Right ventricle myocardium superior (tissue), 1 donor: ENCODE results near the gene PHF14. TPM values are rescaled to one million over a fixed set of nuclear protein-coding genes. Genes with fewer than 3 reads are reported as not detected.

Source experiments
- ATAC-seq: fragments of 200-7000 bp; cut with Tn5 transposase; one replicate; pipeline ENCODE4 v1.9.1; 2020; ENCODE audit warnings: mild to moderate bottlenecking; ENCODE audit not compliant: poor library complexity
- DNase-seq: peaks from one replicate; pipeline ENCODE4 v3.0.0-alpha.2; 2020
- intact Hi-C: fragments of 100-400 bp; cut with DNase I; formaldehyde crosslinking; loops from one replicate; pipeline ENCODE4 v1.11.2; 2022
- total RNA-seq: library from RNA; stranded (reverse); fragmentation: NEBNext Ultra II Directional; extraction: Animal tissue kit (Norgen Biotek cat#: 25700); gene quantifications from one replicate; pipeline ENCODE4 v1.2.1, GENCODE V29; 2021
- donor health status: DM: no; HTN: yes; CAD: no; lungs with severe emphysema.

Gene PHF14
- total RNA-seq, 1 donor from 2014 or later: 12.2 TPM

DNA sequence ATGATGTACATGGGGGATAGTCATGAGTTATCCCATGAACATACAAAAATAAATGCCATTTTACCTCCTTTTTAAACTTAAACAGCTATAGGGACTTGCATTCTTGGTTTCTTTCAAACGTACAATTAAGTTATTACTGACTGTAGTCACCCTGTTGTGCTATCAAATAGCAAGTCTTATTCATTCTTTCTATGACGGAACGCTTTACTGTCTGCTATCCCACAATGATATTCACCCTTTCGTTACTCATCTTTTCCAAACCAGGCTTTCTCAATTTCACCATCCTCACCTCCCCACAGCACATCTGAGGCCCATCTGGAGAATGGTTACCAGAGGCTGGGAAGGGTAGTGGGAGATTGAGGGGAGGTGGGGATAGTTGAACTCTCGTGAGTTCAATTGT, 218.8 kb downstream of the PHF14 start:
- ATAC-seq (peak; percentile 56), DNase-seq (no peak)
- intact Hi-C loops: no loop called here

DNA sequence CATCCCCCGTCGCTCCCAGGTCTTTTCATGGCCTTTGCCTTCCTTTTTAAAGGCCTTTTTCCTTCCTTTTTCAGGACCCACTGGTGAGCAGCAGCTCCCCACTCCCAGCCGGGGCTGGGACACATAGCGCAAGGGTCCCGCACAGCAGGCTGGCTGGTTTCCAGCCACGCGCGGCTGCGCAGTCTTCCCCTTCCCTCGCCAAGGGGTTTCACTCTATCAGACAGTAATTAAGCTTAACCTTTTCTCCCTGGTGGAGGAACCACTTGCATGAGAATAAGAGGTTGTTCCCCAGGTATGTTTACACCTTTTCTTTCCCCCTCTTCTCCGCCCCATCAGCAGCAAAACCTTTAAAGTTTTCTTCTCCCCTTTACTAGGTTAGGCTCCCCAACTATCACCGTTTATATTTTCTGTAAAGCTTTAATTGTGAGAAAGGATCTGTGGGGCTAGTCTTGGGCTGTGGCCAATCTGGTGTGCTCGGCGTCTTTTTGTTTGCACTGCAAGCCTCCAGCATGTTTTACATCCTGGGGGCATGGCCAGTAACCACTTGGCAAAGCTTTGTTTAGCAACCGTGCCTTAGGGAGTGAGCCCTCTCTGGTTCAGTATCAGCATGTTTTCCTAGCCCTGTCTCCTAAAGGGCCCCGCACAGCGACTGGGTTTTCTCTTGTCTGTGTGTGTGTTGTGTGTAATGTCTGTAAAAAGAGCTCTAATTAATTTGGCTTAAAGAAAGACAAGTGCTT, 219.6 kb downstream of the PHF14 start:
- intact Hi-C loops: no loop called here
- ATAC-seq (peak; percentile 81), DNase-seq (no peak)

GRCh38 chr7:11193888-11194287, 220.2 kb downstream of the PHF14 start:
- intact Hi-C loops: no loop called here
- ATAC-seq: peak; percentile 25

GRCh38 chr7:11194492-11194891, 220.8 kb downstream of the PHF14 start:
- DNase-seq: no peak
- intact Hi-C loops: no loop called here
- ATAC-seq: peak; percentile 28

More at GRCh38 chr7:11193888-11194287, 220.2 kb downstream of the PHF14 start:
- DNase-seq: no peak

DNA sequence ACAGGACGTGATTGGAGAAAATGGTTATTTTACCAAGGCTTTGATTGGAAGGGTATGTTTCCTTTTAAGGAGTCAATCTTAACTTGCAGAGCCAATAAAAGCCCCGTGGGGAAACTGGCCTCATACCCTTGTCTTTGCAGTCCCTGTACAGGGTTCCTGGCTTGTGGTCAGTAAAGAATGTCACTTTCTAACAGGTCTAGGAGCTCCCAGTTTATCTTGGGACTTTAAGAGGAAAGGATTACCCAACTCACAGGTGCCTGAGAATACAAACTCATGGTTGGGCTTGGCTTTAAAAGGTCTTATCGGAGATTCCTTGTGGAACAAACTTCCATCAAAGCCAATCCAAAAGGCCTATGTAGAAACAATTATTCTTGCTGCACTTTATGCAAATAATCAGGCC, 221.8 kb downstream of the PHF14 start:
- intact Hi-C loops: no loop called here
- DNase-seq: no peak
- no peak for ATAC-seq

DNA sequence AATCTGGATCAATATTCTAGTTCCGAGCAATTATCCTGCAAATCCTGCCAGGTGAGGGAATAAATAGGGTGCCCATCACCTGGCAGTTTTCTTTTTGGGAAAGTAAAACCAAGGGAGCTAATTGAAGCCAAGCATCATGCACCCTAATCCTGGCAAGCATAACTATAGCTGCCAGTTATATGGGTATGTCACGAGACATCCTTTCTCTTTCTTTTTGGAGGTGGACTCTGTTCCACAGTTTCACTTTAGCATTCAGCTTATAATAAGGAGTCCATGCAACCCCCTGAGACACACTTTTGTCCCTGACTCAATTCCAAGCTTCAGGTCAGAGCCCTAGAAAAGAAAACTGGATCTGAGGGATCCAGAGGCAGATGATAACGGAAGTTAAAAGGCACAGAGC, 222.5 kb downstream of the PHF14 start:
- DNase-seq (no peak), ATAC-seq (no peak)
- intact Hi-C loops: no loop called here

- ATAC-seq (peak; percentile 29), DNase-seq (no peak)
- intact Hi-C loops: no loop called here
Observed at GRCh38 chr7:11203224-11203623, 229.6 kb downstream of the PHF14 start.

DNA sequence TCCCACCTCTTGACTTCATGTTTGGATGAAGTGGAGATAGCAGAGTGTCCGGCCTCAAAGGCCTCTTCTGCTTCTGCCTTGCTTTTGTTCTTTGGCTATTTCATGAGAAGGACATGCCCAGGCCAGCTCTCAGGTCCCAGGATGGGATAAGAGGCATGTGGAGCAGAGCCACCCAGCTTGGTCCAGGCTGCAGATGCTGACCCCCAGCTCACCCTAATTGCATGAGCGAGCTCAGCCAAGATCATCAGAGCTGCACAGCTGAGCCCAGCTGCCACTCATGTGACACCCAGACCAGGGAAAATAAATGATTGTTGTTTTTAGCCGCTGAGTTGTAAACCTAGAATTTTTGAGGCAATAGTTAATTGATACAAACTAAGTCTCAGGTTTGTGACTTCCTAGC, 230.0 kb downstream of the PHF14 start:
- ATAC-seq (peak; percentile 60), DNase-seq (peak; percentile 55)
- intact Hi-C loops: no loop called here

DNA sequence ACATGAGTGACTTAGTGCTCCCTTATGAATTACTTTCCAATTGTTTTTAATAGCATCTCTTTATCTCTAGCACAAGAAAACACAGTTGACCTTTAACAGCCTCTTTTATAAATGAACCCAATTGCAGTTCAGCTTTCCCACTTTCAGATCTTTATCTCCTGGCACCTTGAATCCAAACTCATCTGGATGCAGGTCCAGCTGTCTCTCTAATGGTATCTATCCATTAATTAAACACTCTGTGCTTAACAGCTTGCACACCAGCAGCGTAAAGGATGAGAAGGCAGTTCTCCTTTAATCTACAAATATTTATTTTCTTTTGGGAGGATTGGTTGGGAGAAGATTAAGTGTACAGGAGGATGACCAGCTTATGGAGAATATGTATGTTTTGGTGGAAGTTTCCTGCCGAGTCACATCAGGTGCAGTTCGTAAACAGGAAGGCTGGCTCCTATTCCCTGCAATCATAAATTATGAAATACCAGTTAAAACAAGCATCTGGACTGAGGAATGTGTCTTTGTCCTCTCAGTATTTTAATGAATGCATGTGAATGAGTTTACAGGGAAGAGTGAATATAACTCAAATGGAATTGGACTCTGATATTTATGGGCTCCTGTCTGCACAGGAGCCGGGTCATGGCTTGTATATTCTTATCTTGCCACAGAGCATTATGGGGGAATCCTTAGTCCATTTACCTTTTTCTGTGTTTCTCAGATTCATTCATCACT, 232.7 kb downstream of the PHF14 start:
- DNase-seq (no peak), ATAC-seq (no peak)
- intact Hi-C loops: no loop called here

DNA sequence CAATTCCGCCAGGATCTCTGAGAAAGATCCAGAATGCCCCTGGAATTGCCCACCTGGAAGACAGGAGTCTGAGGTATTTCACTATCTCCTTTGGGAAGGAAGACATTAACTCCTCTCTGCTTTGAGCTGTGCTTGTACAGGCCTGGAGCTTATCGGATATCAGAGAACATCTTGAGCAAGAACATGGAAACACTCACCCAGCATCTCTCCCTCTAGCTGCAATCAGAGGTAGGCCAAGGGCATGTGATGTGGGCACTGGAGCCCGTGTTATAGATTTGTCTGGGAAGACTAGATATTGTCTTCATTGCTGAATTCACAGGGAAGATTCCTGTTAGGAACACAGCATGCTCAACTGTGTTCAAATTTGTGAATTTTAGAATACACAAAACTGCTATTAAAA, 233.9 kb downstream of the PHF14 start:
- intact Hi-C loops: no loop called here
- no peak for DNase-seq
- no peak for ATAC-seq

DNA sequence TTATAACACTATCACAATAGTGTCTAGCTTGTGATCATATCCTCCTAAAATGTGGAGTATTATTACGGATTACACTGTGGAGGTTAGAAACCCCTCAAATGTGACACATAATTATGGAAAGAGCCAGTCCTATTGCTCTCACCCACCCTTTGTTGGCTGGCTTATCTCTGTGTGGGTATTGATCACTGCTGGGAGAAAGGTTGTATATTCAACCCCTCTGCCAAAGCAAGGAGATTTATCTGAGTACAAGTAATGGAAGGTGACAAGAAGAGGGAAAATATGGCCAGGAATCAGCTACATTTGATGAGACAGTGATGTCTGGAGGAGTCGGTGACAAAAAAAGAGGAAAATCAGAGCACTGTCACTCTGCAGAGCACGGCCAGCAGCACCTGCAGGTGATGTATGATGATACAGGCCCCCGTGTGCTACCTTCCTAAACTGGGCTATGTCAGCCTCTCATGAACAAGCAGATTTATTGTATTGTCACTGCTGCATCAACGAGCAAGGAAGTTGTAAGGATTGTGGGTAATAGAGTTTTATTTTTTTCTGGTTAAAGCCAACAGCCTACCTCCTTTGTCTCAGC, 235.3 kb downstream of the PHF14 start:
- no peak for ATAC-seq
- intact Hi-C loops: no loop called here
- DNase-seq: no peak

DNA sequence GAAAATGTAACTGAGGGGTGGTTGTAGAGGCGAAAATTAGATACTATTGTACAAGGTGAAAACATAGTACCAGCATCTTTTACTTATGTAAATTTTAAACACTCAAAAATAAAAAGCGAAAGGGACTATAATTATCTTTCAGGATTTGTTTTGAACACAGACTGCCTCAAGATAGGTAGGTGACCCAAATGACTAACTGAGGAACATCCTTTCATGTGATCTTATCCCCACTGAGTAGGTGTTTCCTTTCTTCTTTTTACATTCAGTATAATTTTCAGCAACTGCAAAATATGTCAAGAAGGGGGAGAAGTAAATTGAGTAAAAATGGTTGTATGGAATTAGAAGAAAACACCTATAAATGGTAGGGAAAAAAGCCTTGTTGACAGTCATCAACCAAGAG, 236.7 kb downstream of the PHF14 start:
- ATAC-seq: no peak
- intact Hi-C loops: no loop called here
- no peak for DNase-seq

DNA sequence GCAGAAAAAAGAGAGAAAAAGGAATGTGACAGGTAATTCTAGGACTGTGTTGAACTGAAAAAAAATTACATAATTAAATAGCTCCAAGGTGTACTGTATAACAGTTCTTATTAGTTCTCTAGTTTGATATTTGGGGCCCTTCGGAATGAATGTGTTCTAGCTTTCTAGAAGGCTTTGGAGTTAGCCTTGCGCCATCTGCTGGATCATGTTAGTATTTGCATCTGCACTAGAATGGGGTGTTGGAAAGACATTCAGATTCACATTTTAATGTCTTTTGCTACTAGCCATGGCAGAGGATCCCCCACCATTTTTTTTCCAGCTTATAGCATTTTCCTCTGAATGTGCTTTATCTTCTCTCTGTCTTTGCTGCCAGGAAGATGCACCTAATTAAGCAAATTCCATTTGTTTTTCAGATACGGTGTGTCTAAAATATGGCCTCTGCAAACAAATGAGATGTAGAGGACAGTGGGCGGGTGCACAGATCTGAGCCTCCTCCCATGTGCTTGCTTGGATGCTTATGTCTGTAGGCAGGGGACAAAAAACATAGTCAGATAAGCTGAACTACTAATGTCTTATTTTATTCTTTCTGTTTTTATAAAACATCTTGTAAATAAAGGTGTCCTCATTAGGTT, 238.5 kb downstream of the PHF14 start:
- ATAC-seq (peak; percentile 89), DNase-seq (no peak)
- intact Hi-C loops: no loop called here

- ATAC-seq (no peak), DNase-seq (no peak)
- intact Hi-C loops: no loop called here
Observed at GRCh38 chr7:11212816-11213215, 239.1 kb downstream of the PHF14 start.

GRCh38 chr7:11213266-11213665, 239.6 kb downstream of the PHF14 start:
- DNase-seq: no peak
- intact Hi-C loops: no loop called here
- ATAC-seq: no peak

DNA sequence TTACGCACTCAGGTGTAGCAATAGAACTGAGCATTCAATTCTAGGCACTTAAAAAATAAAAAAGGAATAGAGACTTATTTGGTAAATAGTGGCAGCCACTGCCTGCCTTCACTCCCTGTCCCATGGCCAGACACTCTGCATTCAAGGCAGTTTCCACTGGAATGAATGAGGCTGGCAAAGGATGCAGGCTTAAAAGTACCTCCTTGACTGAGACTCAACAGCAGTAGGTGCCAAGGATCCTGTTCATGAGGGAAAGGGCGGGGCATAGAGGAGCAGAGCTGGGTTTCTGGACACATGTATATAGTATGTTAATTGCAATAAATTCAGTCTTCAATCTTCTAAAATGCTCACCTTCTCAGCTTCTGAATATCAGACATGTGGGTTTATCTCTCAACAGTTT, 242.6 kb downstream of the PHF14 start:
- intact Hi-C loops: no loop called here
- ATAC-seq: peak; percentile 70
- no peak for DNase-seq

GRCh38 chr7:11217848-11218565, 244.3 kb downstream of the PHF14 start:
- ATAC-seq (no peak), DNase-seq (no peak)
- intact Hi-C loops: no loop called here
